NCI-H187 treated with DMSO at 0.1 percent for 48 hours (cell line): Measurements from ENCODE around the gene HIRIP3.
"Not testable (repeated sequence)": the region's sequence is repeated elsewhere in the genome, so short reads cannot be mapped to it uniquely, and the experiment has no call there.

Experiments used
- DNase-seq: peaks from one replicate; lab custom pipeline; 2025; lab: John Stamatoyannopoulos, UW

The HIRIP3 gene

GRCh38 chr16:29995324-29995910 lies at the start of gene HIRIP3:
Gene HIRIP3, minus strand, starts transcription at chr16:29995617. Its CDS starts 12 bp downstream, at chr16:29995605.
- DNase-seq = peak; percentile 56

GRCh38 chr16:30041841-30042240 lies 46.4 kb upstream of the HIRIP3 start:
- DNase-seq = no peak

- not testable (repeated sequence) for DNase-seq
Observed at GRCh38 chr16:30040690-30041089, 45.3 kb upstream of the HIRIP3 start.

GRCh38 chr16:30040221-30040620 lies 44.8 kb upstream of the HIRIP3 start:
- no peak for DNase-seq

GRCh38 chr16:30033270-30033669 lies 37.9 kb upstream of the HIRIP3 start:
- DNase-seq = no peak

- DNase-seq = no peak
Observed at GRCh38 chr16:30032083-30032819, 36.8 kb upstream of the HIRIP3 start.

- no peak for DNase-seq
Observed at GRCh38 chr16:30031477-30031918, 36.1 kb upstream of the HIRIP3 start.

GRCh38 chr16:30030841-30031413 lies 35.5 kb upstream of the HIRIP3 start, which contains the start of gene TLCD3B:
Gene TLCD3B, minus strand, starts transcription at chr16:30031271. Its CDS starts 744 bp downstream, at chr16:30030527.
- DNase-seq = no peak

- DNase-seq = no peak
Observed at GRCh38 chr16:30030011-30030685, 34.7 kb upstream of the HIRIP3 start.

- DNase-seq = no peak
Observed at GRCh38 chr16:30028438-30029076, 33.1 kb upstream of the HIRIP3 start.

GRCh38 chr16:30027588-30028437 lies 32.4 kb upstream of the HIRIP3 start:
- no peak for DNase-seq

GRCh38 chr16:30026449-30026848 lies 31.0 kb upstream of the HIRIP3 start:
- no peak for DNase-seq

- no peak for DNase-seq
Observed at GRCh38 chr16:30025574-30025973, 30.2 kb upstream of the HIRIP3 start.

- no peak for DNase-seq
Observed at GRCh38 chr16:30025156-30025555, 29.7 kb upstream of the HIRIP3 start.

GRCh38 chr16:30024451-30024850 lies 29.0 kb upstream of the HIRIP3 start:
- no peak for DNase-seq

- no peak for DNase-seq
Observed at GRCh38 chr16:30023586-30023985, 28.2 kb upstream of the HIRIP3 start.

GRCh38 chr16:30022887-30023286 lies 27.5 kb upstream of the HIRIP3 start, which contains the start of gene C16orf92:
Gene C16orf92, plus strand, starts transcription at chr16:30023198. Its CDS starts 143 bp downstream, at chr16:30023341.
- DNase-seq = no peak

- DNase-seq = no peak
Observed at GRCh38 chr16:30018731-30019158, 23.3 kb upstream of the HIRIP3 start.

- DNase-seq = not testable (repeated sequence)
Observed at GRCh38 chr16:30017937-30018336, 22.5 kb upstream of the HIRIP3 start.

- DNase-seq = no peak
Observed at GRCh38 chr16:30017277-30017656, 21.9 kb upstream of the HIRIP3 start.
